HepG2 (cell line): ENCODE results near the gene ZNF30. TPM values are rescaled to one million over a fixed set of nuclear protein-coding genes. Genes with fewer than 3 reads are reported as not detected.

Experiments used
- HMG20A ChIP-seq: IDR thresholded peaks from 2 replicates; pipeline ENCODE4 v1.6.1; 2016; ENCODE audit warnings: borderline replicate concordance
- IRF2 ChIP-seq: IDR thresholded peaks from 2 replicates; pipeline ENCODE4 v1.6.1; 2018; ENCODE audit warnings: missing genetic modification reagents, missing compliant biosample characterization
- JARID2 ChIP-seq: sonication (generic); formaldehyde crosslinking; IDR thresholded peaks from 2 replicates; pipeline ENCODE4 v1.8.1; 2023; ENCODE audit warnings: missing genetic modification reagents, inconsistent platforms; ENCODE audit not compliant: insufficient replicate concordance
- KLF6 ChIP-seq: IDR thresholded peaks from 2 replicates; pipeline ENCODE4 v1.8.0; 2016; ENCODE audit warnings: missing biosample characterization, missing genetic modification reagents
- RFX5 ChIP-seq: IDR thresholded peaks from 2 replicates; pipeline ENCODE4 v1.6.1; 2011; ENCODE audit warnings: low read depth, low read length, improper control_type of control experiment
- TAF1 ChIP-seq: sonication (generic); formaldehyde crosslinking; IDR thresholded peaks from 2 replicates; pipeline ENCODE4 v1.4.0; 2020; ENCODE audit warnings: missing genetic modification reagents
- TEAD3 ChIP-seq: optimal IDR thresholded peaks from 2 replicates; pipeline ENCODE3; 2016; ENCODE audit warnings: borderline replicate concordance
- TFE3 ChIP-seq: IDR thresholded peaks from 2 replicates; pipeline ENCODE4 v1.6.1; 2016
- ZBTB34 ChIP-seq: sonication (generic); formaldehyde crosslinking; IDR thresholded peaks from 2 replicates; pipeline ENCODE4 v1.8.0; 2022; ENCODE audit warnings: mild to moderate bottlenecking, missing genetic modification reagents
- ZC3H4 ChIP-seq: sonication (generic); formaldehyde crosslinking; IDR thresholded peaks from 2 replicates; pipeline ENCODE4 v1.4.0; 2020; ENCODE audit warnings: missing genetic modification reagents, borderline replicate concordance
- ZFP37 ChIP-seq: sonication (generic); formaldehyde crosslinking; IDR thresholded peaks from 2 replicates; pipeline ENCODE4 v1.4.0; 2020; ENCODE audit warnings: missing genetic modification reagents, borderline replicate concordance
- ZNF160 ChIP-seq: sonication (generic); formaldehyde crosslinking; IDR thresholded peaks from 2 replicates; pipeline ENCODE4 v1.8.0; 2022; ENCODE audit warnings: mild to moderate bottlenecking, inconsistent platforms, missing genetic modification reagents
- ZNF251 ChIP-seq: sonication (generic); formaldehyde crosslinking; IDR thresholded peaks from 2 replicates; pipeline ENCODE4 v1.9.0; 2021; ENCODE audit warnings: mild to moderate bottlenecking, missing genetic modification reagents
- ZNF318 ChIP-seq: sonication (generic); formaldehyde crosslinking; IDR thresholded peaks from 2 replicates; pipeline ENCODE4 v1.4.0; 2020; ENCODE audit warnings: mild to moderate bottlenecking, missing genetic modification reagents
- ZNF367 ChIP-seq: sonication (generic); formaldehyde crosslinking; IDR thresholded peaks from 2 replicates; pipeline ENCODE4 v1.4.0; 2020; ENCODE audit warnings: missing genetic modification reagents, borderline replicate concordance
- ZNF510 ChIP-seq: sonication (generic); formaldehyde crosslinking; IDR thresholded peaks from 2 replicates; pipeline ENCODE4 v1.4.0; 2020; ENCODE audit warnings: low read depth, mild to moderate bottlenecking, missing genetic modification reagents
- ZNF562 ChIP-seq: sonication (generic); formaldehyde crosslinking; IDR thresholded peaks from 2 replicates; pipeline ENCODE4 v1.8.0; 2022; ENCODE audit warnings: missing genetic modification reagents, borderline replicate concordance
- ZNF724P ChIP-seq: sonication (generic); formaldehyde crosslinking; IDR thresholded peaks from 2 replicates; pipeline ENCODE4 v1.8.0; 2022; ENCODE audit warnings: missing genetic modification reagents, borderline replicate concordance
- ZNF773 ChIP-seq: sonication (generic); formaldehyde crosslinking; IDR thresholded peaks from 2 replicates; pipeline ENCODE4 v1.4.0; 2020; ENCODE audit warnings: missing genetic modification reagents, borderline replicate concordance
- polyA plus RNA-seq, 8 experiments: library from polyadenylated mRNA; depleted of rRNA in 3 of 8; stranded (reverse) in 7 of 8; unstranded in 1 of 8; fragments of >200 nt; fragmentation: Illumina TruSeq in 4 of 8; extraction: Trizol in 4 of 8; gene quantifications; 2 replicates each; pipeline versions ENCODE4 v1.2.1 to v1.2.3, GENCODE V29; 2011 to 2016; ENCODE audit warnings: low read depth in 4 of 8, missing spikeins in 1 of 8, mixed read lengths in 1 of 8; ENCODE audit not compliant: insufficient read depth in 1 of 8
- total RNA-seq, 5 experiments: library from RNA; depleted of rRNA; stranded (reverse); fragments of >200 nt; fragmentation: Illumina TruSeq; extraction: Trizol; gene quantifications; 2 replicates each; pipeline ENCODE4 v1.2.3, GENCODE V29; 2016; ENCODE audit warnings: low read depth in 1 of 5

ZNF30 gene
- total and polyA plus RNA-seq, 2 of the 13 experiments (the other 11 are each of a cell fraction or from before 2014, with no cell fraction given): 2.3 to 4.4 TPM

- TF ChIP-seq ZFP37 (CRISPR knock-in tag) (no peak), RFX5 (no peak), ZNF160 (CRISPR knock-in tag) (no peak), HMG20A (CRISPR knock-in tag) (no peak), ZNF724P (CRISPR knock-in tag) (no peak), ZNF510 (CRISPR knock-in tag) (no peak), TFE3 (CRISPR knock-in tag) (no peak), IRF2 (CRISPR knock-in tag) (no peak; the same call in 1 of the 2 replicates), TAF1 (CRISPR knock-in tag) (peak; percentile 63), TEAD3 (CRISPR knock-in tag) (no peak), ZNF318 (CRISPR knock-in tag) (no peak), ZBTB34 (CRISPR knock-in tag) (no peak), ZNF251 (CRISPR knock-in tag) (no peak), JARID2 (no peak), ZC3H4 (CRISPR knock-in tag) (no peak), ZNF773 (no peak), ZNF367 (CRISPR knock-in tag) (0 out of 2 replicates have a peak, but pooled peaks have one; percentile 23), KLF6 (CRISPR knock-in tag) (no peak), ZNF562 (CRISPR knock-in tag) (no peak)
Observed at GRCh38 chr19:34963573-34964406, 37.1 kb downstream of the ZNF30 start, which contains the start of gene ZNF792 (continued).
